GM12874 (cell line): ENCODE data around the gene RCN1.

Source experiments
- TF ChIP-seq, protein P1 (sequence below): IDR thresholded peaks from 2 replicates; pipeline ENCODE4 v1.5.1; 2011; ENCODE audit warnings: low read depth, mild to moderate bottlenecking, control low read depth, low read length, moderate library complexity; ENCODE audit not compliant: insufficient read depth

Gene RCN1

DNA sequence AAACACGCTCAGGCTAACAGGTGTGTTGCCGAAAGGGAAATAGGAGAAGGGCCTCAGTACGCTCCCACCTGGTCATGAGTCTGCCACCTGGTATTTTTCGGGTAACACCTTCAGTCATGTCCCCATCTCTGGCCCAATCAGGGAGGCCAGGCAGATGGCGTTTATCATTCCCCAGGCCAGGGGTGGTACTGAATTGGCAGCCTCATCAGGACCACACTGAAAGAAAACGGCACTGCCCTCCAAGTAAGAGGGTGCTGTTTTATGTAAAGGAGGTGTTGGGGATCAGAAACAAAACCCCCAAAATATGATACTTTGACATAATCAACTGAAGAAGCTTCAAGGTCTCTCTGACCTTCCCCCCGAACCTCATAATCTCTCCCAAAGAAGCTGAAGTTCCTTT is 58.9 kb downstream of the RCN1 start:
- TF ChIP-seq, protein P1, sequence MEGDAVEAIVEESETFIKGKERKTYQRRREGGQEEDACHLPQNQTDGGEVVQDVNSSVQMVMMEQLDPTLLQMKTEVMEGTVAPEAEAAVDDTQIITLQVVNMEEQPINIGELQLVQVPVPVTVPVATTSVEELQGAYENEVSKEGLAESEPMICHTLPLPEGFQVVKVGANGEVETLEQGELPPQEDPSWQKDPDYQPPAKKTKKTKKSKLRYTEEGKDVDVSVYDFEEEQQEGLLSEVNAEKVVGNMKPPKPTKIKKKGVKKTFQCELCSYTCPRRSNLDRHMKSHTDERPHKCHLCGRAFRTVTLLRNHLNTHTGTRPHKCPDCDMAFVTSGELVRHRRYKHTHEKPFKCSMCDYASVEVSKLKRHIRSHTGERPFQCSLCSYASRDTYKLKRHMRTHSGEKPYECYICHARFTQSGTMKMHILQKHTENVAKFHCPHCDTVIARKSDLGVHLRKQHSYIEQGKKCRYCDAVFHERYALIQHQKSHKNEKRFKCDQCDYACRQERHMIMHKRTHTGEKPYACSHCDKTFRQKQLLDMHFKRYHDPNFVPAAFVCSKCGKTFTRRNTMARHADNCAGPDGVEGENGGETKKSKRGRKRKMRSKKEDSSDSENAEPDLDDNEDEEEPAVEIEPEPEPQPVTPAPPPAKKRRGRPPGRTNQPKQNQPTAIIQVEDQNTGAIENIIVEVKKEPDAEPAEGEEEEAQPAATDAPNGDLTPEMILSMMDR, result no peak

DNA sequence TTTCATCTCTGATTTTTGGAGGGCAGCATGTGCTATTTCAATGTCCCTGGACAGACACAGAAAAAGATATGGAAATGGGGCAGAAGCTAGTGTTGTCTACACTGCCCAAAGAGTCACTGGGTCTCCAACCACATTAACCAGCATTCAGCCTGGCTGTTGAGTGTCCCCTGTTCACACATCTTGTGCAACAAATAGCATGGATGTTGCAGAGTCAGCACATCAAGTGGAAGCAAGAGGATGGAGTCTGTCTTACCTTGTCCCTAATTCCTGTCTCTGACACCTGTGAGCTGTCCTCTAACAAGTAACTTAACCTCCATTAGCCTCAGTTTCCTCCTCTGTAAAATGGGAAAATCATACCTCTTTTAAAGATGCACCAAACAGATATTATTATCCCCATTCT is 60.2 kb downstream of the RCN1 start:
- TF ChIP-seq, protein P1, result no peak

DNA sequence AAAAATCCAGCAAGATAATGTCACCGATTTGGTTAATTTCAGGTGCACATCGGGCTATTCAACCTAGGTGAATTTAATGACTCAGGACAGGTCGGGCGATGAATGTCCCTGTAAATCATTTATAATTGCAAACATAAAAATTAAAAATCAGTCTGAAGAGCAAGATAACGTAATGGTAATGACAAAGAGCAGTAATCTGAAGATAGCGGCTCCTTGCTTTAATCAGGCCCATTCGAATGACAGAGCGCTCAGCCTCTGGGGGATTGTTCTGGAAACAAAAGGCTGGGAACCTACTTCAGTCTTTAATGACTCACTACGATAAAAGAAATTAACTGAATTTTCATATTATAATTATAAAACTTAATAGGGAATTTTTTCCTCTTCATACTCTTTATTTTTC is 61.3 kb downstream of the RCN1 start:
- TF ChIP-seq, protein P1, result no peak

DNA sequence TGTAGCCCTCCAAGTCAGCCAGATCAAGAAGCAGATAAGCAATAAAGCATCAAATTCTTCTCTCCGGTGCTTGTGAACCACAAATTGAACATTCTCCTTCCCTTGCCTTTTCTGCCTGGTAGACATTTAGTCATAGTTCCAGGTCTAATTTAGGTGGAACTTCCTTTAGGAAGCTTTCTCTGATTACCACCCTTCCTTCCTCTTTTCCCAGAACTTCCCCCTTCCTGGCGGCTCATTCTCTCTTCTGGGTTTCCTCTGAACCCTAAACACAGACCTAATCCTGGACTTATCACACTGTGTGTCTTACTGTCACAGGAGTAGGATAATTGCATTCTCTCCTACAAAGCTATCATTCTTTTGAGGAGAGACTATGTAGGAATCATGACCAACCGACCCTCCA is 61.9 kb downstream of the RCN1 start:
- TF ChIP-seq, protein P1, result no peak

DNA sequence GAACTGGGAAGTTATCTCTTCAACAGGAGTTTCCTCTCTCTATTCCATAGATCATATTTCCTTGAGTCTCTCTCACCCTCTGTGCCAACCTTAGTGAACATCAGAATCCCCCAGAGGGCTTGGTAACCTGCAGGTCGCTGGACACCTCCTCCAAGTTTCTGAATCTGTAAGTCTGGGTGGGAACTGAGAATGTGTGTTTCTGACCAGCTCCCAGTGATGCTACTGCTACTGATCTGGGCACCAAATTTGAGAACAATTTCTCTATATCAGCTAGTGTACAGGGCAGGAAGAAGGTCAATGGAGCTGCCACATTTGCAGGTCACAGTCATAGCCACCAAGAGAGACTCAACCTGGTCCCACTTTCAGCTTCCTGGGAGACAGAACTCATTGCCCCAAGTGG is 62.9 kb downstream of the RCN1 start:
- TF ChIP-seq, protein P1, result no peak

DNA sequence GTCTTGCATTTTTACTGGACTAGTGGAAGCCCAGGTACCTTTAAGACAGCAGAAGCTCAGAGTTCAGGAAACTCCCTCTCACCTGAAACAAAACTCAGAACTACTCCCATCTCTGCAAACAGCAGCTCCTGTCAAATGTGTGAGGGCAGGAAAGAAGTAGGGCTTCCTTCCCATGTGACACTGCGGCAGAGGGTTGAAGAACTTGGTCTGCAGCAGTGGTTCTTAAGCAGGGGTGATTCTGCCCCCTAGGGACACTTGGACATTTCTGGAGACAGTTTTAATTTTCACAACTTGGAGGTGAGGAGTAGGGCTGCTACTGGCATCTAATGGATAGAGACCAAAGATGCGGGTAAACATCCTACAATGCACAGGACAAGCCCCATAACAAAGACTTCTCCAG is 63.4 kb downstream of the RCN1 start:
- TF ChIP-seq, protein P1, result no peak
